Fibroblast of lung (primary cell): ENCODE results near the gene HDAC4. TPM values are rescaled to one million over a fixed set of nuclear protein-coding genes. Genes with fewer than 3 reads are reported as not detected.

Experiments
- DNase-seq, 2 donors: peaks; one replicate each; pipeline versions ENCODE4 v3.0.0 to v3.0.0-alpha.2; 2010; ENCODE audit warnings: low read depth in 2 of 2
- H2AFZ ChIP-seq: 2 replicates; pipeline ENCODE4 v1.5.1; 2012; ENCODE audit warnings: low read length, control low read depth, inconsistent platforms
- H3K27ac ChIP-seq: 2 replicates; pipeline ENCODE4 v1.5.1; 2011; ENCODE audit warnings: low read length, control low read depth; ENCODE audit not compliant: insufficient read depth
- H3K27me3 ChIP-seq: 2 replicates; pipeline ENCODE4 v1.5.1; 2011; ENCODE audit warnings: mild to moderate bottlenecking, low read length; ENCODE audit not compliant: control insufficient read depth, insufficient read depth
- H3K36me3 ChIP-seq: 2 replicates; pipeline ENCODE4 v1.5.1; 2011; ENCODE audit warnings: low read length; ENCODE audit not compliant: control insufficient read depth, insufficient read depth
- H3K4me1 ChIP-seq: 2 replicates; pipeline ENCODE4 v1.5.1; 2011; ENCODE audit warnings: low read length; ENCODE audit not compliant: control insufficient read depth, insufficient read depth; ENCODE audit errors: extremely low read depth
- H3K4me2 ChIP-seq: 2 replicates; pipeline ENCODE4 v1.5.1; 2011; ENCODE audit warnings: low read length, control low read depth; ENCODE audit not compliant: insufficient read depth; ENCODE audit errors: extremely low read depth
- H3K4me3 ChIP-seq, 4 experiments: fragments of 200-600 bp in 1 of 4; sonication (generic) in 1 of 4; replicated peaks in 1 of 4; 2 replicates each; pipeline ENCODE4 v1.5.1; 2011 to 2016; ENCODE audit warnings: low read length in 4 of 4, low read depth in 3 of 4, mild to moderate bottlenecking in 3 of 4, control low read depth in 2 of 4, inconsistent platforms in 1 of 4, mixed read lengths in 1 of 4; ENCODE audit not compliant: insufficient read depth in 1 of 4; ENCODE audit errors: control extremely low read depth in 1 of 4
- H3K79me2 ChIP-seq: 2 replicates; pipeline ENCODE4 v1.5.1; 2012; ENCODE audit warnings: mild to moderate bottlenecking, low read length, inconsistent platforms; ENCODE audit not compliant: control insufficient read depth, insufficient read depth
- H3K9ac ChIP-seq: 2 replicates; pipeline ENCODE4 v1.5.1; 2011; ENCODE audit warnings: mild to moderate bottlenecking, low read length, control low read depth; ENCODE audit not compliant: insufficient read depth
- H3K9me3 ChIP-seq: 2 replicates; pipeline ENCODE4 v1.5.1; 2012; ENCODE audit warnings: low read depth, low read length; ENCODE audit not compliant: control insufficient read depth, insufficient read depth
- H4K20me1 ChIP-seq: 2 replicates; pipeline ENCODE4 v1.5.1; 2011; ENCODE audit warnings: low read length; ENCODE audit not compliant: control insufficient read depth, insufficient read depth; ENCODE audit errors: extremely low read depth
- EZH2 ChIP-seq: IDR thresholded peaks from 2 replicates; pipeline ENCODE4 v1.5.1; 2012; ENCODE audit warnings: low read length, control low read depth, mild to moderate bottlenecking; ENCODE audit errors: missing control alignments
- polyA plus RNA-seq, 2 donors: library from polyadenylated mRNA; depleted of rRNA in 1 of 2; stranded (reverse) in 1 of 2; unstranded in 1 of 2; fragments of >200 nt; gene quantifications; 2 replicates each; pipeline ENCODE4 v1.2.1, GENCODE V29; 2011 to 2012; ENCODE audit warnings: missing spikeins in 1 of 2
- total RNA-seq: library from RNA; depleted of rRNA; stranded (reverse); fragments of >200 nt; gene quantifications from 2 replicates; pipeline ENCODE4 v1.2.1, GENCODE V29; 2014
- TF ChIP-seq, protein P1 (sequence below), 2 donors: IDR thresholded peaks in 1 of 2; conservative IDR thresholded peaks in 1 of 2; 1 replicate in 1 of 2; 2 replicates in 1 of 2; pipeline ENCODE4 v1.5.1; 2011 to 2012; ENCODE audit warnings: low read length in 2 of 2, control low read depth in 1 of 2, inconsistent platforms in 1 of 2, low read depth in 1 of 2, mild to moderate bottlenecking in 1 of 2

HDAC4 gene
- total and polyA plus RNA-seq, 2 donors (not counting 1 experiment from before 2014, with no cell fraction given): 7.4 to 19.8 TPM

DNA sequence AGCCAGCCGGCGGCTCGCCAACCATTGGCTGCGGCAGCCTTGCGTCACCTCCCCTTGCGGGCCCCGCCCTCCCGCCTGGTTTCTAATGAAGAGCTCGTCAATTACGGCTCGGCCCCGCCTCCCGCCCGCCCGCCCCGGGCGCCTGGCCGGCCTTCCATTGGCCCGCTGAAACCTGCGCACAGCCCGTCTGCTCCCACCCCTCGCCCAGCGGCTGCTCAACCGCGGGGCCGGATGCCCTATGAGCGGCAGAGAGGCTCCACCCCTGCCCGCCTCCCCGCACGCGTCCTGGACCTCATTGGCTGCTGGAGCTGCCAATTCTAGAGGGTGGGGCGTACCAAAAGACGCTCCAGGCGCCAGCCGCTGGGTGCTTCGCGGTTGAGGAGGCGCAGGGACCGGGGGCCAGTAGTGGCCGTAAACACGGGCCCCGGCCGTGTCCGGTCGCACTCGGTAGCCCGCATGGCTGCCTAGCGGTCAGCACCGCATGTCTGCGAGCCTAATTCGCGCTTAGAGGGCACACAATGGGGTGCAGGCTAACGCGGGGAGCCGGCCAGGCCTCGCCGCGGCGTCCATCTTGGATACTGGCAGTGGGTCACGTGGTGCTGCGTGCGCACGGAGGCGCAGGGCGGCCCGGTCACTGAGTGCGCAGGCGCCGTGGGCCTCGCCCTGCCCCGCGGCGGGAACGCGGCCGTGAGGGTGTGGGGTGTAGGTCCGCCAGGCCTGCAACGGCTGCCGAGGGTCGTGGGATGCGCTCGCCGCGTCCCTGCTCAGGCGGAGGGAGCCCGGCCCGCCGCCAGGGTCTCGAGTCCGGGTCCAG lies 454 bp upstream of the HDAC4 start:
- Histone ChIP-seq H3K9ac (peak overlapping the region; percentile 100), H2AFZ (peak overlapping the region; percentile 95), H3K79me2 (peaks cover 19% of the 10 kb centered on the region), H4K20me1 (no peaks in the 10 kb centered on the region), H3K4me1 (peaks cover 2% of the 10 kb centered on the region), H3K36me3 (no peaks in the 10 kb centered on the region), H3K9me3 (no peaks in the 10 kb centered on the region), H3K4me3 (peak overlapping the region; percentile 74 to 88 (median 84)), H3K27ac (peak overlapping the region; percentile 100), H3K27me3 (no peaks in the 10 kb centered on the region), H3K4me2 (peak overlapping the region; percentile 79)
- DNase-seq: peak; percentile 98 to 99
- TF ChIP-seq, protein P1, sequence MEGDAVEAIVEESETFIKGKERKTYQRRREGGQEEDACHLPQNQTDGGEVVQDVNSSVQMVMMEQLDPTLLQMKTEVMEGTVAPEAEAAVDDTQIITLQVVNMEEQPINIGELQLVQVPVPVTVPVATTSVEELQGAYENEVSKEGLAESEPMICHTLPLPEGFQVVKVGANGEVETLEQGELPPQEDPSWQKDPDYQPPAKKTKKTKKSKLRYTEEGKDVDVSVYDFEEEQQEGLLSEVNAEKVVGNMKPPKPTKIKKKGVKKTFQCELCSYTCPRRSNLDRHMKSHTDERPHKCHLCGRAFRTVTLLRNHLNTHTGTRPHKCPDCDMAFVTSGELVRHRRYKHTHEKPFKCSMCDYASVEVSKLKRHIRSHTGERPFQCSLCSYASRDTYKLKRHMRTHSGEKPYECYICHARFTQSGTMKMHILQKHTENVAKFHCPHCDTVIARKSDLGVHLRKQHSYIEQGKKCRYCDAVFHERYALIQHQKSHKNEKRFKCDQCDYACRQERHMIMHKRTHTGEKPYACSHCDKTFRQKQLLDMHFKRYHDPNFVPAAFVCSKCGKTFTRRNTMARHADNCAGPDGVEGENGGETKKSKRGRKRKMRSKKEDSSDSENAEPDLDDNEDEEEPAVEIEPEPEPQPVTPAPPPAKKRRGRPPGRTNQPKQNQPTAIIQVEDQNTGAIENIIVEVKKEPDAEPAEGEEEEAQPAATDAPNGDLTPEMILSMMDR (conservative IDR thresholded peaks at IDR 0.05 in 1 of 2, IDR thresholded peaks at IDR 0.05 in 1 of 2; ENCODE audit: low read depth in 1 of 2, low read length in 2 of 2): no peak
- TF ChIP-seq EZH2: no peak

DNA sequence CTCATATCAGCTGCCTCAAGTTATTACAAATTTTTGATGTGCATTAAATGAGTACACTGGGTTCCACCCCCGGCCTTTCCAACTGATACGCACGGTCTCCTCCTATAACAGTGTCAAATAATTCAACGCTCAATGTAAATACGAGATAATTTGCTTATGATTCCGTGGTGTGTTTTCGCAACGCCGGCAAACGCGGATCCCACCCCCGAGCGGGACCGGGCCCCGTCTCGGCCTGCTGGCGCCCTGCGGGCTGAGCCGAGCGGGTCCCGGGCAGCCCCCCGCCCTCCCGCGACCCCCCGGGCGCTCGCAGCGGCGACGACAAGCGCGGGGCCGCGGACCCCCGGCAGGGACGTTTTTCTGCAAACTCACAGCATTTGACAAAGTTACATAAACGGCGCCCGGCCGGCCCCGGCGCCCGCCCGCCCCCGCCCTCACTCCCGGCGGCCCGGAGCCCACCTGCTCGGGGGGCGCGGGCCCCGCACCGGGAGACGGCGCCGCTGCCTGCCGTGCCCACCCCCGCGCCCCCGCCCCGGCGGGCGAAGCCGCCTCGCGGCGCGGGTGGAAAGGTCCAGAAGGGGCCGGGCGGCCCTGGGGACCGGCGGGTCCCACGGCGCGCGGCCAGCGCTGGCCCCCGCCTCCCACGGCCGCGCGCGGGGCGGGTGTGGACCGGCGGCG lies 762 bp downstream of the HDAC4 start:
- peak in 1 of 2 donors; percentile 68 for DNase-seq
- H3K36me3 ChIP-seq: no peaks in the 10 kb centered on the region
- H3K27ac ChIP-seq: peak overlapping the region; percentile 59

More for the DNA sequence above, 762 bp downstream of the HDAC4 start:
- H3K4me1 ChIP-seq: peaks cover 2% of the 10 kb centered on the region
- no peaks in the 10 kb centered on the region for H3K9me3 ChIP-seq
- no peaks in the 10 kb centered on the region for H3K27me3 ChIP-seq
- no peak overlapping the region for H2AFZ ChIP-seq
- TF ChIP-seq EZH2: no peak
- TF ChIP-seq, protein P1 (conservative IDR thresholded peaks at IDR 0.05 in 1 of 2, IDR thresholded peaks at IDR 0.05 in 1 of 2; ENCODE audit: low read depth in 1 of 2, low read length in 2 of 2): no peak
- peak overlapping the region; percentile 64 for H3K9ac ChIP-seq
- peak overlapping the region; percentile 62 to 82 (median 68) for H3K4me3 ChIP-seq
- H4K20me1 ChIP-seq: no peaks in the 10 kb centered on the region
- H3K79me2 ChIP-seq: peaks cover 19% of the 10 kb centered on the region
- H3K4me2 ChIP-seq: peak overlapping the region; percentile 99
